ENCODE results near the gene MAPK11.

GRCh38 chr22:50260801-50261614 is 9.2 kb downstream of the MAPK11 start:
- no peak for TF ChIP-seq CTCF (IDR thresholded peaks at IDR 0.05)
- no peak for TF ChIP-seq POLR2AphosphoS5 (IDR thresholded peaks at IDR 0.05)

Measured in transverse colon (tissue), 4 donors.